Liver (tissue), 9 donors: ENCODE data around the gene OR2A12. TPM values are rescaled to one million over a fixed set of nuclear protein-coding genes. Genes with fewer than 3 reads are reported as not detected.

Experiments
- DNase-seq: peaks from one replicate; pipeline ENCODE4 v3.0.0-alpha.2; 2017; ENCODE audit warnings: low spot score
- H3K27ac ChIP-seq, 2 donors: one replicate each; pipeline ENCODE4 v1.7.0; 2013; ENCODE audit warnings: inconsistent platforms in 2 of 2, low read length in 2 of 2, control low read depth in 1 of 2, low read depth in 1 of 2, mild to moderate bottlenecking in 1 of 2
- H3K27me3 ChIP-seq, 4 donors: one replicate each; pipeline versions ENCODE4 v1.6.1 to v1.7.0; 2013; ENCODE audit warnings: low read length in 3 of 4, inconsistent platforms in 1 of 4, mild to moderate bottlenecking in 1 of 4, moderate library complexity in 1 of 4; ENCODE audit not compliant: control insufficient read depth in 4 of 4, insufficient read depth in 4 of 4
- H3K36me3 ChIP-seq, 4 donors: one replicate each; pipeline versions ENCODE4 v1.6.1 to v1.7.0; 2013; ENCODE audit warnings: low read length in 3 of 4, mild to moderate bottlenecking in 3 of 4, low read depth in 1 of 4, moderate library complexity in 1 of 4; ENCODE audit not compliant: control insufficient read depth in 4 of 4, insufficient read depth in 3 of 4
- H3K4me1 ChIP-seq, 4 donors: one replicate each; pipeline versions ENCODE4 v1.6.1 to v1.7.0; 2013; ENCODE audit warnings: low read length in 3 of 4, mild to moderate bottlenecking in 3 of 4, moderate library complexity in 1 of 4; ENCODE audit not compliant: control insufficient read depth in 4 of 4, insufficient read depth in 4 of 4
- H3K4me3 ChIP-seq, 3 donors: one replicate each; pipeline versions ENCODE4 v1.6.1 to v1.7.0; 2013; ENCODE audit warnings: low read length in 3 of 3, control low read depth in 1 of 3, low read depth in 1 of 3, mild to moderate bottlenecking in 1 of 3
- H3K9ac ChIP-seq, 2 donors: one replicate each; pipeline ENCODE4 v1.7.0; 2013; ENCODE audit warnings: low read length in 2 of 2, mild to moderate bottlenecking in 2 of 2, moderate library complexity in 2 of 2, control low read depth in 1 of 2, low read depth in 1 of 2
- H3K9me3 ChIP-seq, 4 donors: one replicate each; pipeline versions ENCODE4 v1.6.1 to v1.7.0; 2013; ENCODE audit warnings: low read length in 3 of 4; ENCODE audit not compliant: control insufficient read depth in 4 of 4
- CTCF ChIP-seq: fragments of 150-350 bp; IDR thresholded peaks from 2 replicates; pipeline ENCODE4 v1.5.1; 2017; ENCODE audit warnings: improper control_type of control experiment, low read depth, low read length; ENCODE audit not compliant: missing input control
- EGR1 ChIP-seq, 2 donors: IDR thresholded peaks; 2 replicates each; pipeline ENCODE4 v1.6.1; 2016 to 2018; ENCODE audit warnings: antibody characterized with exemption in 2 of 2, low read depth in 2 of 2
- FOXA1 ChIP-seq: IDR thresholded peaks from 2 replicates; pipeline ENCODE4 v1.6.1; 2016; ENCODE audit warnings: antibody characterized with exemption
- FOXA2 ChIP-seq: IDR thresholded peaks from 2 replicates; pipeline ENCODE4 v1.6.1; 2016; ENCODE audit warnings: antibody characterized with exemption
- GABPA ChIP-seq, 2 donors: IDR thresholded peaks in 1 of 2; conservative IDR thresholded peaks in 1 of 2; 2 replicates each; pipeline ENCODE4 v1.6.1; 2016; ENCODE audit warnings: antibody characterized with exemption in 2 of 2, mild to moderate bottlenecking in 1 of 2, moderate library complexity in 1 of 2
- HNF4A ChIP-seq, 2 donors: conservative IDR thresholded peaks; 2 replicates each; pipeline ENCODE4 v1.6.1; 2016; ENCODE audit warnings: antibody characterized with exemption in 2 of 2, mild to moderate bottlenecking in 2 of 2
- HNF4G ChIP-seq: IDR thresholded peaks from 2 replicates; pipeline ENCODE4 v1.6.1; 2016; ENCODE audit warnings: antibody characterized with exemption
- JUND ChIP-seq, 2 donors: IDR thresholded peaks; 2 replicates each; pipeline ENCODE4 v1.6.1; 2016; ENCODE audit warnings: antibody characterized with exemption in 2 of 2
- MAX ChIP-seq: IDR thresholded peaks from 2 replicates; pipeline ENCODE4 v1.6.1; 2016; ENCODE audit warnings: antibody characterized with exemption
- NR2F2 ChIP-seq: IDR thresholded peaks from 2 replicates; pipeline ENCODE4 v1.6.1; 2016; ENCODE audit warnings: antibody characterized with exemption
- RAD21 ChIP-seq, 2 donors: IDR thresholded peaks; 2 replicates each; pipeline ENCODE4 v1.6.1; 2016; ENCODE audit warnings: antibody characterized with exemption in 2 of 2, mild to moderate bottlenecking in 2 of 2
- REST ChIP-seq: IDR thresholded peaks from 2 replicates; pipeline ENCODE4 v1.6.1; 2016; ENCODE audit warnings: antibody characterized with exemption, mild to moderate bottlenecking
- RXRA ChIP-seq, 2 donors: IDR thresholded peaks; 2 replicates each; pipeline ENCODE4 v1.6.1; 2017 to 2018; ENCODE audit warnings: antibody characterized with exemption in 2 of 2, mild to moderate bottlenecking in 1 of 2
- SP1 ChIP-seq: IDR thresholded peaks from 2 replicates; pipeline ENCODE4 v1.6.1; 2018; ENCODE audit warnings: antibody characterized with exemption, mild to moderate bottlenecking
- TAF1 ChIP-seq: conservative IDR thresholded peaks from 2 replicates; pipeline ENCODE4 v1.6.1; 2016; ENCODE audit warnings: antibody characterized with exemption, mild to moderate bottlenecking
- YY1 ChIP-seq: IDR thresholded peaks from 2 replicates; pipeline ENCODE4 v1.6.1; 2016; ENCODE audit warnings: antibody characterized with exemption, mild to moderate bottlenecking
- ZBTB33 ChIP-seq: IDR thresholded peaks from 2 replicates; pipeline ENCODE4 v1.6.1; 2016; ENCODE audit warnings: antibody characterized with exemption
- WGBS: extraction: QIAGEN DNeasy Blood & Tissue Kit; methylation state at CpG from one replicate; pipeline ENCODE4 v1.1.7; 2013; 5-methylcytosine and 5-hydroxymethylcytosine counted together
- polyA plus RNA-seq, 2 donors: library from polyadenylated mRNA; stranded (reverse) in 1 of 2; unstranded in 1 of 2; fragments of 200-250 nt in 1 of 2; fragments of >200 nt in 1 of 2; fragmentation: Nextera tagmentation in 1 of 2; extraction: Ambion mirVana in 1 of 2; gene quantifications; one replicate each; pipeline versions ENCODE4 v1.2.1 to v1.2.3, GENCODE V29; 2013 to 2015
- total RNA-seq, 2 donors: library from RNA; depleted of rRNA; stranded (reverse); fragments of >200 nt; gene quantifications; one replicate each; pipeline ENCODE4 v1.2.3, GENCODE V29; 2014
- TF ChIP-seq, protein P1 (sequence below): IDR thresholded peaks from 2 replicates; pipeline ENCODE4 v1.6.1; 2016; ENCODE audit warnings: antibody characterized with exemption
- donor health status: healthy.
- donor health status: healthy.
- donor health status: healthy.
- donor health status: healthy.
- donor health status: healthy.

OR2A12 gene
- total and polyA plus RNA-seq, 4 donors, result not detected

DNA sequence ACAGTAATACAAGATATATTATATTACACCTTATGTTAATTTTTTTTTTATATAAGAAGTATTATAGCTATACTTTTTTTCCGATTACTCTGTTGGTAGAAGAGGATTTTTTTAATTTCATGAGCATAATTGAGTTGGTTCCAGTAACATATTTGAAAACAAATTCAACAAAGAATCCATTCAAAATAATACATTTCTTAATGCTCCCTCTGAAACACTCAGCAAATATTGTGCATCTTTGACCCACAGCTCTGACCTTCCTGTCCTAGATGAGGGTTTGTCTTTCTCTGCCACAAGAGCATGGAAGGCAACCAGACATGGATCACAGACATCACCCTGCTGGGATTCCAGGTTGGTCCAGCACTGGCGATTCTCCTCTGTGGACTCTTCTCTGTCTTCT, 23.2 kb downstream of the OR2A12 start, which contains the start of gene OR2A2:
TSS of gene OR2A2 (plus strand) at position 301 of the 400 bp plus-strand sequence. CDS start at position 301, 0 bp downstream.
- no peaks in the 10 kb centered on the region for H3K9me3 ChIP-seq
- H3K9ac ChIP-seq, result no peak within 1 kb of the TSS
- no peak within 1 kb of the TSS for H3K27ac ChIP-seq
- DNase-seq, result no peak
- TF ChIP-seq FOXA1 (no peak), FOXA2 (no peak), RXRA (IDR thresholded peaks at IDR 0.05) (no peak), RAD21 (IDR thresholded peaks at IDR 0.05) (no peak), CTCF (no peak)
- 87% methylated on average over 2 of the region's 2 CpGs for WGBS
- no peaks in the 10 kb centered on the region for H3K4me1 ChIP-seq
- H3K36me3 ChIP-seq, result no peaks in the 10 kb centered on the region
- H3K27me3 ChIP-seq, result peaks cover 0 to 2% (median 0%) of the 10 kb centered on the region in 4 donors
- no peak within 1 kb of the TSS for H3K4me3 ChIP-seq

GRCh38 chr7:144110272-144110671, 24.2 kb downstream of the OR2A12 start:
- TF ChIP-seq SP1 (no peak), MAX (no peak), RXRA (IDR thresholded peaks at IDR 0.05) (no peak), JUND (IDR thresholded peaks at IDR 0.05) (no peak), CTCF (no peak), FOXA1 (no peak), REST (no peak), FOXA2 (no peak), RAD21 (IDR thresholded peaks at IDR 0.05) (no peak), HNF4A (conservative IDR thresholded peaks at IDR 0.05) (no peak), NR2F2 (no peak), EGR1 (IDR thresholded peaks at IDR 0.05; ENCODE audit: low read depth in 2 of 2) (no peak), GABPA (IDR thresholded peaks at IDR 0.05 in 1 of 2, conservative IDR thresholded peaks at IDR 0.05 in 1 of 2) (no peak), YY1 (no peak), ZBTB33 (no peak), HNF4G (no peak), TAF1 (no peak)
- TF ChIP-seq, protein P1, sequence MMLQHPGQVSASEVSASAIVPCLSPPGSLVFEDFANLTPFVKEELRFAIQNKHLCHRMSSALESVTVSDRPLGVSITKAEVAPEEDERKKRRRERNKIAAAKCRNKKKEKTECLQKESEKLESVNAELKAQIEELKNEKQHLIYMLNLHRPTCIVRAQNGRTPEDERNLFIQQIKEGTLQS, result no peak
- H3K27me3 ChIP-seq, result peaks cover 0 to 2% (median 0%) of the 10 kb centered on the region in 4 donors
- H3K9ac ChIP-seq, result no peak overlapping the region
- H3K4me3 ChIP-seq, result no peak overlapping the region
- no peaks in the 10 kb centered on the region for H3K36me3 ChIP-seq
- WGBS, result 75% methylated on average over 5 of the region's 5 CpGs
- no peak overlapping the region for H3K27ac ChIP-seq
- H3K9me3 ChIP-seq, result no peaks in the 10 kb centered on the region
- no peak for DNase-seq
- H3K4me1 ChIP-seq, result no peaks in the 10 kb centered on the region
